Skin of body (tissue), 2 donors: ENCODE results near the gene DOCK1. TPM values are rescaled to one million over a fixed set of nuclear protein-coding genes. Genes with fewer than 3 reads are reported as not detected.

Experiments used
- DNase-seq: peaks from one replicate; lab custom pipeline; 2025; lab: John Stamatoyannopoulos, UW
- total RNA-seq: library from RNA; depleted of rRNA; stranded (reverse); fragments of >200 nt; gene quantifications from one replicate; pipeline ENCODE4 v1.2.3, GENCODE V29; 2014

DOCK1 gene
- total RNA-seq, 1 donor from 2014 or later: 80.8 TPM

GRCh38 chr10:127378628-127379027 is 473.4 kb downstream of the DOCK1 start:
- DNase-seq: no peak

- no peak for DNase-seq
Observed at GRCh38 chr10:127384532-127384931, 479.3 kb downstream of the DOCK1 start.

- DNase-seq: no peak
Observed at GRCh38 chr10:127385066-127385465, 479.8 kb downstream of the DOCK1 start.

- DNase-seq: no peak
Observed at GRCh38 chr10:127386606-127387327, 481.5 kb downstream of the DOCK1 start.

- no peak for DNase-seq
Observed at GRCh38 chr10:127391875-127392274, 486.6 kb downstream of the DOCK1 start.

GRCh38 chr10:127392351-127393235 is 487.4 kb downstream of the DOCK1 start:
- DNase-seq: no peak

GRCh38 chr10:127398140-127398970 is 493.1 kb downstream of the DOCK1 start:
- DNase-seq: no peak

- no peak for DNase-seq
Observed at GRCh38 chr10:127398971-127399365, 493.7 kb downstream of the DOCK1 start.

- no peak for DNase-seq
Observed at GRCh38 chr10:127399668-127400067, 494.4 kb downstream of the DOCK1 start.

- no peak for DNase-seq
Observed at GRCh38 chr10:127400216-127400615, 495.0 kb downstream of the DOCK1 start.

GRCh38 chr10:127402596-127403409 is 497.6 kb downstream of the DOCK1 start:
- no peak for DNase-seq

- no peak for DNase-seq
Observed at GRCh38 chr10:127405221-127405620, 500.0 kb downstream of the DOCK1 start.

- no peak for DNase-seq
Observed at GRCh38 chr10:127406018-127406550, 500.9 kb downstream of the DOCK1 start.

GRCh38 chr10:127407551-127407950 is 502.3 kb downstream of the DOCK1 start:
- no peak for DNase-seq

GRCh38 chr10:127408112-127408710 is 503.0 kb downstream of the DOCK1 start:
- no peak for DNase-seq

GRCh38 chr10:127408733-127409132 is 503.5 kb downstream of the DOCK1 start:
- DNase-seq: peak; percentile 34

- DNase-seq: no peak
Observed at GRCh38 chr10:127410030-127410429, 504.8 kb downstream of the DOCK1 start.

- DNase-seq: no peak
Observed at GRCh38 chr10:127411062-127411461, 505.8 kb downstream of the DOCK1 start.

- no peak for DNase-seq
Observed at GRCh38 chr10:127413326-127413725, 508.1 kb downstream of the DOCK1 start.

GRCh38 chr10:127414024-127414423 is 508.8 kb downstream of the DOCK1 start:
- DNase-seq: no peak
